BLaER1 (cell line): ENCODE measurements around the gene SEMA4C.

Experiments used
- H3K27ac ChIP-seq: shearing (Covaris generic); formaldehyde crosslinking; 2 replicates; pipeline ENCODE4 v1.8.1; 2022
- H3K27me3 ChIP-seq: shearing (Covaris generic); formaldehyde crosslinking; 2 replicates; pipeline ENCODE4 v1.8.1; 2022
- H3K36me3 ChIP-seq: shearing (Covaris generic); formaldehyde crosslinking; 2 replicates; pipeline ENCODE4 v1.8.1; 2022
- H3K4me1 ChIP-seq: shearing (Covaris generic); formaldehyde crosslinking; 2 replicates; pipeline ENCODE4 v1.8.1; 2022
- H3K4me2 ChIP-seq: shearing (Covaris generic); formaldehyde crosslinking; 2 replicates; pipeline ENCODE4 v1.8.1; 2022
- H3K4me3 ChIP-seq: shearing (Covaris generic); formaldehyde crosslinking; 2 replicates; pipeline ENCODE4 v1.8.1; 2022
- H3K9ac ChIP-seq: shearing (Covaris generic); formaldehyde crosslinking; 2 replicates; pipeline ENCODE4 v1.8.1; 2022
- H3K9me3 ChIP-seq: shearing (Covaris generic); formaldehyde crosslinking; 2 replicates; pipeline ENCODE4 v1.8.1; 2022
- H4K20me1 ChIP-seq: shearing (Covaris generic); formaldehyde crosslinking; 2 replicates; pipeline ENCODE4 v1.8.1; 2022
- Cebpa-rat ChIP-seq: shearing (Covaris generic); IDR thresholded peaks from 2 replicates; pipeline ENCODE4 v1.8.1; 2022

Gene SEMA4C

GRCh38 chr2:96816127-96816835, 53.6 kb downstream of the SEMA4C start, which contains the start of gene CNNM3:
Gene CNNM3, plus strand, starts transcription at chr2:96816268. Its CDS starts 10 bp downstream, at chr2:96816278.
- Histone ChIP-seq H3K36me3 (peaks cover 26% of the 10 kb centered on the region), H3K4me1 (peaks cover 62% of the 10 kb centered on the region), H3K27ac (peak within 1 kb of the TSS; percentile 83), H4K20me1 (peaks cover 46% of the 10 kb centered on the region), H3K4me3 (peak within 1 kb of the TSS; percentile 84), H3K4me2 (peak within 1 kb of the TSS; percentile 100), H3K9me3 (no peaks in the 10 kb centered on the region), H3K27me3 (no peaks in the 10 kb centered on the region), H3K9ac (peak within 1 kb of the TSS; percentile 84)
- TF ChIP-seq Cebpa-rat, result no peak

- H3K36me3 ChIP-seq, result peaks cover 23% of the 10 kb centered on the region
- peak overlapping the region; percentile 84 for H3K4me2 ChIP-seq
- no peak for TF ChIP-seq Cebpa-rat
- H3K27me3 ChIP-seq, result no peaks in the 10 kb centered on the region
- peak overlapping the region; percentile 84 for H3K9ac ChIP-seq
- H3K9me3 ChIP-seq, result no peaks in the 10 kb centered on the region
- H3K27ac ChIP-seq, result no peak overlapping the region
- peaks cover 39% of the 10 kb centered on the region for H4K20me1 ChIP-seq
- H3K4me3 ChIP-seq, result peak overlapping the region; percentile 84
- peaks cover 55% of the 10 kb centered on the region for H3K4me1 ChIP-seq
Measured at GRCh38 chr2:96815326-96816126, 54.4 kb downstream of the SEMA4C start.

GRCh38 chr2:96813656-96814055, 56.2 kb downstream of the SEMA4C start:
- no peak overlapping the region for H3K4me2 ChIP-seq
- no peaks in the 10 kb centered on the region for H3K27me3 ChIP-seq
- no peak for TF ChIP-seq Cebpa-rat
- no peak overlapping the region for H3K27ac ChIP-seq
- H3K9ac ChIP-seq, result no peak overlapping the region
- H3K36me3 ChIP-seq, result peaks cover 31% of the 10 kb centered on the region
- no peaks in the 10 kb centered on the region for H3K9me3 ChIP-seq
- peaks cover 20% of the 10 kb centered on the region for H4K20me1 ChIP-seq
- peaks cover 37% of the 10 kb centered on the region for H3K4me1 ChIP-seq
- H3K4me3 ChIP-seq, result no peak overlapping the region

GRCh38 chr2:96811917-96812316, 58.0 kb downstream of the SEMA4C start:
- H4K20me1 ChIP-seq, result peaks cover 3% of the 10 kb centered on the region
- no peaks in the 10 kb centered on the region for H3K27me3 ChIP-seq
- H3K9me3 ChIP-seq, result no peaks in the 10 kb centered on the region
- no peak overlapping the region for H3K27ac ChIP-seq
- no peak for TF ChIP-seq Cebpa-rat
- H3K9ac ChIP-seq, result no peak overlapping the region
- peak overlapping the region; percentile 39 for H3K4me2 ChIP-seq
- H3K4me1 ChIP-seq, result peaks cover 22% of the 10 kb centered on the region
- peaks cover 35% of the 10 kb centered on the region for H3K36me3 ChIP-seq
- no peak overlapping the region for H3K4me3 ChIP-seq

GRCh38 chr2:96810783-96811192, 59.1 kb downstream of the SEMA4C start:
- H3K36me3 ChIP-seq, result peaks cover 35% of the 10 kb centered on the region
- H3K4me1 ChIP-seq, result peaks cover 31% of the 10 kb centered on the region
- no peak overlapping the region for H3K27ac ChIP-seq
- no peaks in the 10 kb centered on the region for H4K20me1 ChIP-seq
- H3K4me3 ChIP-seq, result no peak overlapping the region
- no peak overlapping the region for H3K4me2 ChIP-seq
- no peak for TF ChIP-seq Cebpa-rat
- no peak overlapping the region for H3K9ac ChIP-seq
- H3K27me3 ChIP-seq, result no peaks in the 10 kb centered on the region
- H3K9me3 ChIP-seq, result no peaks in the 10 kb centered on the region

- Histone ChIP-seq H3K4me3 (no peak overlapping the region), H3K9ac (no peak overlapping the region), H3K4me2 (no peak overlapping the region), H3K4me1 (peaks cover 28% of the 10 kb centered on the region), H3K27me3 (no peaks in the 10 kb centered on the region), H3K36me3 (peaks cover 35% of the 10 kb centered on the region), H3K9me3 (no peaks in the 10 kb centered on the region), H4K20me1 (no peaks in the 10 kb centered on the region), H3K27ac (no peak overlapping the region)
- no peak for TF ChIP-seq Cebpa-rat
Measured at GRCh38 chr2:96809951-96810782, 59.7 kb downstream of the SEMA4C start.
